Activated CD4-positive, alpha-beta memory T cell treated with anti-CD3 and anti-CD28 coated beads for 36 hours (primary cell): Measurements from ENCODE around the gene TNNI2. TPM values are rescaled to one million over a fixed set of nuclear protein-coding genes. Genes with fewer than 3 reads are reported as not detected.
"Not testable (repeated sequence)": the region's sequence is repeated elsewhere in the genome, so short reads cannot be mapped to it uniquely, and the experiment has no call there.

Experiments
- CTCF ChIA-PET: fragments of 350-600 bp; sonication (Branson Sonifier 250); formaldehyde crosslinking; loops from one replicate; lab custom pipeline; 2021; ENCODE audit warnings: antibody characterized with exemption, inconsistent platforms; lab: Charles Lee
- POLR2A ChIA-PET: fragments of 350-600 bp; sonication (Branson Sonifier 250); formaldehyde crosslinking; loops from one replicate; lab custom pipeline; 2021; ENCODE audit warnings: antibody characterized with exemption; lab: Charles Lee
- DNase-seq: peaks from one replicate; pipeline ENCODE4 v3.0.0-alpha.2; 2020
- H3K27ac Mint-ChIP-seq: one replicate; pipeline ENCODE4 v1.8.0; 2021; ENCODE audit warnings: mixed read lengths
- H3K27me3 Mint-ChIP-seq: one replicate; pipeline ENCODE4 v1.8.0; 2021; ENCODE audit warnings: mixed read lengths
- H3K36me3 Mint-ChIP-seq: one replicate; pipeline ENCODE4 v1.8.0; 2021; ENCODE audit warnings: mixed read lengths
- H3K4me1 Mint-ChIP-seq: one replicate; pipeline ENCODE4 v1.8.0; 2021; ENCODE audit warnings: low read depth, mixed read lengths
- H3K4me3 Mint-ChIP-seq: one replicate; pipeline ENCODE4 v1.8.0; 2021; ENCODE audit warnings: mild to moderate bottlenecking, mixed read lengths
- H3K9me3 Mint-ChIP-seq: one replicate; pipeline ENCODE4 v1.8.0; 2021; ENCODE audit warnings: mixed read lengths
- intact Hi-C: fragments of 100-400 bp; cut with micrococcal nuclease; formaldehyde crosslinking; loops from one replicate; pipeline ENCODE4 v1.15.1; 2023
- total RNA-seq, 2 experiments: library from RNA; stranded (reverse); gene quantifications; one replicate each; pipeline ENCODE4 v1.2.3, GENCODE V29; 2021

Gene TNNI2
- total RNA-seq, 2 experiments from 2014 or later = not detected

DNA sequence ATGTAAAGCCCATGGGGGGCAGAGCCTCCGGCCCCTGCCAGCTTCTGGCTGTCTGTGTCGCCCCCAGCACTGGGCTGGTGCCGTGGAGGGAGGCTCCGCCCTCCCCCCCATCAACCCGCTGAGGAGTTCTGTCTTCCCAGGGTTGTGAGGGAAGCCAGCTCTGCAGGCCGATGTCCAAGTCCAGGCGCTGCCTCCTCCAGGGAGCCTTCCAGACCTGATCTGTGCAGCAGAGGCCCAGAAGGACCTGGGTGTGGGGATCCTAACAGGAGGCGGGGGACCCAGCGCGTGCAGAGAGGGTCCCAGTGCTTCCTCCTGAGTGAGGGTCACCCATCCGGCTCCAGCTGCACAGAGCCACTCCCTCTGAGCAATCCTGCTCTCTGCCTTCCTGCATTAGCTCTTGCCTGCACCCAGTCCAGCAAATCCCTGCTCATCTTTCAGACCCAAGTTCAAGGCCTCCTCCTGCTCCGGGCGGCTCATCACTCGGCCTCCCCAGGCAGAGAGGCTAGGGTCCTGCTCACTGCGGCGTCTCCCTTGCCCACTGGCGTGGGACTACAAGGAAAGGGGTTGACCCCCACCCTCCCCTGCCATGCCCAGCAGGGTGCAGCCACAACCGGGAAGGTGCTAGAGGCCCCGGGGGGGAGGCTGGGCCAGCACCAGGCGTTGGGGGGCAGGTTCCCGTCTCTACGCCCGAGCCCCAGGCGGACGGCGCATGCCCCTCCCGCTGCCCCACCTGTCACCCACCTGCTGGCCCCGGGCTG, 36.5 kb downstream of the TNNI2 start:
- Mint-ChIP-seq H3K4me1 (peaks cover 23% of the 10 kb centered on the region), H3K4me3 (no peak overlapping the region)
- CTCF ChIA-PET = interaction anchor here (0.6 to 2.6 kb wide), 3 partner anchors 22 to 275 kb away, joined by 3 to 7 read pairs (median 4); partner anchors contain the start of gene LSP1

DNA sequence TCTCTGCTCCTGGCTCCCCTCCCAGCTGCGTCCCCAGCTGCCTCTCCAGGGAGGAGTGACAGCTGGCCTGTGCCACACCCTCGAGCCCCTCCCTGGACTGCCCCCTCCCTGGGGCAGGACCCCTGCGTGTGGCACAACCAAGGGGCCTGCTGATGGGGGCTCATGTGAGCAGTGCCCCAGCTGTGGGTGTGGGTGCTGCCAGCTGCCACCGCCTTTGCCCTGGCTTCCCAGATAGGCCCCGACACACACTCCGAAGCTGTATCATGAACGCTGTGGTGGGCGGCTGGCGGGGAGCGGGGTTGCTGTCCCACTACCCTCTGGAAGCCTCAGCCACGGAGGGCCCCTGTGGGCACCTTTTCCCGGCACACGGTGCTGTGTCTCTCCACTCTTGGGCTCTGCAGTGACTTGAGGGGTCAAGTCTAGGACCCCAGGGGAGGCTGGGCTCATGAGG, 37.1 kb downstream of the TNNI2 start:
- intact Hi-C loops, H3K36me3 Mint-ChIP-seq, H3K9me3 Mint-ChIP-seq, H3K4me3 Mint-ChIP-seq, H3K27me3 Mint-ChIP-seq, H3K27ac Mint-ChIP-seq, DNase-seq: not testable (repeated sequence)
- ChIA-PET CTCF (interaction anchor here (0.6 to 2.6 kb wide), 8 partner anchors 13 to 275 kb away, joined by 3 to 7 read pairs (median 4); partner anchors contain the start of gene LSP1), POLR2A (interaction anchor here (1.0 kb wide), 1 partner anchor 21 kb away, joined by 3 read pairs; no protein-coding TSS in a partner anchor)
- peaks cover 17% of the 10 kb centered on the region for H3K4me1 Mint-ChIP-seq

More for the DNA sequence above, 36.5 kb downstream of the TNNI2 start:
- DNase-seq = no peak
- H3K27ac Mint-ChIP-seq = no peak overlapping the region
- POLR2A ChIA-PET = no interaction called here
- no peaks in the 10 kb centered on the region for H3K36me3 Mint-ChIP-seq
- H3K27me3 Mint-ChIP-seq = no peaks in the 10 kb centered on the region
- intact Hi-C loops = no loop called here
- no peaks in the 10 kb centered on the region for H3K9me3 Mint-ChIP-seq

DNA sequence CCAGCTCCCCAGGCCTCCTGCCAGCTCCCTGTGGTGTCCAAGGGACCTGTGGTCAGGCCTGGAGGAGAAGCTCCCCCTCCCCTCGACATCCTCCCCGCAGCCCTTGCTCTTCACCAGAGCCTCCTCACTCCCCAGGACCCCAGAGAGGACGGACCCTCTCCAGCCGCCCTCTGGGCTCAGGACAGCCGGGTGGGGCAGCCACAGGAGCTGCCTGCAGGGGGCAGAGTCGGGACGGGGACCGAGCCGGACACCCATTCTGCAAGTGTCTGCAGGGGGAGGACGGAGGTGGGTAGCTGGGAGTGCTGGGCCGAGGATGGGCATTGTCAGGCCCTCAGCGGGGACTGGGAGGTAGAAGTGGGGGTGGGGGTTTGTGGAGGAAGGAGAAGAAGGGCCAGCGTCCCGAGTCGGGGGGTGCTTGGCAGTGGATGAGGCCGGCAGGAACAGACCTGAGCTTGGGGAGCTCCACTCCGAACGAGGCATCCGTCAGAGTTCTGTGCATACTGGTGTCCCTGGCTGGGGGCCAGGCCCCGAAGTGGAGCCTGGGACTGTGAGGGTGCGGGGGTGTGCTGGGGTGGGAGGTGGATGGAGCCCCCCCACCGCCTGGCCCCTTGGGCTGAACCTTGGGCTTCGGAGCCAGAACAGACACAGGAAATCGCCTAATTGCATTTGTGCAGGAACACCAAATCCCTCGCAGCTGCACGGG, 37.7 kb downstream of the TNNI2 start:
- intact Hi-C loops = no loop called here
- POLR2A ChIA-PET = interaction anchor here (1.0 kb wide), 1 partner anchor 22 kb away, joined by 3 read pairs; no protein-coding TSS in a partner anchor
- Mint-ChIP-seq H3K4me3 (no peak overlapping the region), H3K36me3 (no peaks in the 10 kb centered on the region), H3K4me1 (peaks cover 13% of the 10 kb centered on the region), H3K27ac (no peak overlapping the region), H3K27me3 (no peaks in the 10 kb centered on the region), H3K9me3 (no peaks in the 10 kb centered on the region)
- CTCF ChIA-PET = interaction anchor here (0.6 to 2.6 kb wide), 10 partner anchors 12 to 275 kb away, joined by 3 to 7 read pairs (median 4); partner anchors contain the start of gene LSP1
- no peak for DNase-seq

DNA sequence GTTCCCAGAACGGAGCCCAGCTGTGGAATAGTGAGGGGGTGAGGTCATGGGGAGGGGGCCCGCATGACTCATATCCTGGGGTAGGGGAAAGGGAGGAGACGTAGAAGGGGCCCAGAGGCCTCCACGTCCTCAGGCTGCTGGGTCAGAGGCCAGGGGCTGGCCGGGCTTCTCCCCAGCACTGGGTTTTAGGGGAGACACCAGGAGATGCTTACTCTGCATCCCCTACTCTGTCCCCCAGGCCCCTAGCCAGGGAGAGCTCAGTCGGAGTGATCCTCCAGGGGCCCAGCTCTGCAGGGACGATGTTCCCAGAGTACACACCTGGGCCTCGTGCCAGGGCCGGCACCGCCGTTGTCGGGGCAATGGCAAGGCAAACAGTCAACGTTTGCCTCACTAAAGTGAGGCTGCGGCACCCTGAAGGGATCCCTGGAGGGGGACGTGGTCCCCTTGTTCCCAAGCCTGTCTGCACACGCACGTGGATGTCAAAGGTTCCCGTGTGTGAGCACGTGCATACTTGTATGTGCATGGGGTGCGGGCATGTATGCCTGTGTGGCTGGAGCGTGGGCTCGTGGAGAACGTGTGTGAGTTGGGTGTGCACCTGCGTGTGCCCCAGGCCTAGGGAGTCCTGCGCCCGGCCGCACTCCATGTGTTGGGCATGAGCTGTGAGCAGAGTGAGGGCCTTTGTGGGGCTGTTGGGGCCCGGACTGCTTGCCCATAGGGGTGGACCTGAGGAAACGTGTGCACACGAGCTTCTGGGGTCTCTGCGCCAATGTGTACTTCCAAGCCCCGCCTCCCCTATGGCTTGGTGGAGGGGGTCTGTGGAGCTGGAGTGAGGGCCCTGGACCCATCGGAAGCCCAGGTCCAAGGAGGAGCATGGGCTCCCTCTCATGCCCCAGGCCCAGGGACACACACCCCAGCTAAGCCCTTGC, 38.7 kb downstream of the TNNI2 start:
- Mint-ChIP-seq H3K4me1 (peaks cover 7% of the 10 kb centered on the region), H3K36me3 (no peaks in the 10 kb centered on the region), H3K27me3 (no peaks in the 10 kb centered on the region), H3K27ac (no peak overlapping the region), H3K9me3 (no peaks in the 10 kb centered on the region), H3K4me3 (no peak overlapping the region)
- DNase-seq = no peak
- intact Hi-C loops = no loop called here
- ChIA-PET POLR2A (no interaction called here), CTCF (interaction anchor here (0.6 to 2.6 kb wide), 7 partner anchors 9 to 274 kb away, joined by 3 to 7 read pairs (median 4); partner anchors contain the start of gene LSP1)

DNA sequence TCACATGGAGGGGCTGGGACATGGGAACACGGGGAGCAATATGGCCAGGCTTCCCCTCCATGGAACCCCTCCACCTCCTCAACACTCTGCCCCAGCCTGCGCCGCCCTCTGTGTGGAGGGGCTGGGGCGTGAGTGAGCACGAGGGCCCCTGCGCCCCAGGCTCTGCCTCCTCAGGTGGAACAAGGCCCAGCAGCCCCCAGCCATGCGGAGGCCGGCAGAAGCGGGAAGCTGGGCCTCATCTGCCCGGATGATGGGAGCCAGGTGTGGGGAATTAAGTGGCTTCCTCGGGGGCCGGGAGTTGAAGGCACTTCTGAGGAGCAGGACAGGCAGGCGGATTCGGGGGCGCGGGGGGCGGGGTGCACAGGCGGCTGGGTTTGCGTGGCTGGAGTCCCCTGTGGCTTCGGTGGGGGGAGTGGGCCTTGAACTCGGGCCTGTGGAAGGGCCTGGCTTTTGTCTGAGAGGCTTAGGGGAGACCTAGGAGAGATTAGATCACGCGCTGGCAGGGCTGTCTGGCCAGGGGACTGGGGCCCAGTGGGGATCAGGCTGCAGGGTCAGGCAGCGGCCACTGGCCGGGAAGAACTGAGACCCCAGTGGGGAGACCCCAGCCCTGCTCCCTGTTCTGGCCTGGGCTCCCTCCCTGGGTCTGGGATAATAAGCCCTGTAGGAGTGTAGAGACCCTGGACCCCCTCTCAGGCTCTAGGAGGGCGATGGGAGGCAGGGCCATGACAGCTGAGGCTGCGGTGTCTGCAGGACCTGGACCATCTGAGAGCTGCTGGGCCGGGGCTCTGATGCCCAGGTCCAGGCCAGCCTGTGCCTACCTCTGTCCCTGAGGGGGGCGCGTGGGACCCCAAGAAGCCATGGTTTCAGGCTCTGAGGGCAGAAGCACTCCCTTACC, 39.6 kb downstream of the TNNI2 start:
- Mint-ChIP-seq H3K4me3 (no peak overlapping the region), H3K36me3 (no peaks in the 10 kb centered on the region), H3K9me3 (no peaks in the 10 kb centered on the region), H3K27ac (no peak overlapping the region), H3K4me1 (peaks cover 5% of the 10 kb centered on the region), H3K27me3 (no peaks in the 10 kb centered on the region)
- no peak for DNase-seq
- intact Hi-C loops = no loop called here
- POLR2A ChIA-PET = no interaction called here
- CTCF ChIA-PET = interaction anchor here (0.6 to 1.7 kb wide), 4 partner anchors 10 to 273 kb away, joined by 3 to 5 read pairs (median 3); no protein-coding TSS in a partner anchor

DNA sequence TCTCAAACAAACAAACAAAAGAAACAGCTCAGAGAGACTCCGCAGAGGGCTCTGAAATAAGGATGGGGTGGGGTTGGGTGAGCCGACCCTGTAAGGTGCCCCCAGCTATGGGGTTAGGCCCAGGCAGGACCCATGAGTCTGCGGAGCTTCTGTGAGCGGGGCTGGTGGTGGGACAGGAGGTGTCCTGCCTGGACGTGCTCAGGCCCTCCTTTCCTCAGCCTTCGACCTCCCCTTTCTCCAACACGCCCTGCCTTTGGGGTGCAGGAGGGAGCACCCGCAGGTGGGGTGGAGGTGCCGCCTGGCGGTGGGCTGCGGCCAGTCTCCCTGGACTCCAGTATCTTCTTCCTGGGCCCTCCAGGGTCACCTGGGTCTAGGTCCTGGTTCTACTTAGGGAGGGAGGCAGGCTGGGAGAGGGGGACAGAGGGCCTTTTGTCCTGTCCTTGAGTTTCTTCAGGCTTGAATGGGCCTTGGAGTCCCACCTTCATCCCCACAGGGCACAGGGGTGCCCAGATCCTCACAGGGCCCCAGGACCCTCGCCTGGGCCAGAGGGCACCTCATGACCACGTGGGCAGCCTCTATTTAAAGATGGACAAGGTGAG, 40.7 kb downstream of the TNNI2 start:
- CTCF ChIA-PET = interaction anchor here (1.0 to 1.7 kb wide), 2 partner anchors 29 to 272 kb away, joined by 3 to 5 read pairs; no protein-coding TSS in a partner anchor
- no peaks in the 10 kb centered on the region for H3K36me3 Mint-ChIP-seq
- no peak overlapping the region for H3K4me3 Mint-ChIP-seq
- intact Hi-C loops = no loop called here
- H3K27ac Mint-ChIP-seq = no peak overlapping the region
- no peaks in the 10 kb centered on the region for H3K9me3 Mint-ChIP-seq
- H3K27me3 Mint-ChIP-seq = no peaks in the 10 kb centered on the region
- POLR2A ChIA-PET = no interaction called here
- DNase-seq = no peak
- H3K4me1 Mint-ChIP-seq = peaks cover 5% of the 10 kb centered on the region

DNA sequence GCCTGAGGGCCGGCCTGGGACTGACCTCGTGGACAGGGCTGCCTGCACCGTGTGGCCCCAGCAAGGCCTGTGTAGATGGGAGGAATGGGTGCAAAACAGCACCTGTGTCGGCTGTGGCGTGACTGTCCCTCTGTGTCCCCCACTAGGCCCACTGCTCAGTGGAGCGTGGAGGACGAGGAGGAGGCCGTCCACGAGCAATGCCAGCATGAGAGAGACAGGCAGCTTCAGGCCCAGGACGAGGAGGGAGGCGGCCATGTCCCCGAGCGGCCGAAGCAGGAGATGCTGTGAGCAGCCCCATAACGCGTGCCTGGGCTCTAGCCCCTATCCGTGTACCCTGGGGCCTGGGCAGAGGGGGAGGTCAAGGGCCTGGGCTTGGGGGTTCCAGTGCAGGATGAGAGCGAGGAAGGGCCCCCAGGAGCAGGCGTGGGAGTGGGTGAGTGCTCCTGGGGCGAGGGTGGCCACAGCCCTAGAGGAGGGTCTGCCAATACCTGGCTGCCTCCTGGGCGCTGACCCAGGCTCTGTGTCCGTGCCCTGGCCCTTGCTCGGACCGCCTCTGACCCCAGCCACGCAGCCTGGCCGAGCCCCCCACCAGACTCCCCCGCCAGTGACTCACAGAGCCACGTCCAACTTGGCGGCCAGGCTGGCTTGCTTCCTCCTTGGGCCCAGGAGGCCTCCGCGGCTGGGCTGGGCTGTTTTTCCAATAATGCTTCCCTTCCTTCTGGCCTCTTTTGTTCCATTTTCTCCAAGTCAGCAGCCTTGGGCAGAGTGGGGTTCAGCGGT, 41.4 kb downstream of the TNNI2 start:
- Mint-ChIP-seq H3K27me3 (no peaks in the 10 kb centered on the region), H3K4me3 (no peak overlapping the region), H3K27ac (no peak overlapping the region), H3K36me3 (no peaks in the 10 kb centered on the region), H3K4me1 (peaks cover 5% of the 10 kb centered on the region), H3K9me3 (no peaks in the 10 kb centered on the region)
- intact Hi-C loops = loop anchor here (5.0 kb wide), 1 partner anchor 37 kb away; the partner anchor contains the start of gene TNNT3
- ChIA-PET POLR2A (no interaction called here), CTCF (interaction anchor here (1.7 kb wide), 1 partner anchor 271 kb away, joined by 5 read pairs; no protein-coding TSS in a partner anchor)
- DNase-seq = no peak

DNA sequence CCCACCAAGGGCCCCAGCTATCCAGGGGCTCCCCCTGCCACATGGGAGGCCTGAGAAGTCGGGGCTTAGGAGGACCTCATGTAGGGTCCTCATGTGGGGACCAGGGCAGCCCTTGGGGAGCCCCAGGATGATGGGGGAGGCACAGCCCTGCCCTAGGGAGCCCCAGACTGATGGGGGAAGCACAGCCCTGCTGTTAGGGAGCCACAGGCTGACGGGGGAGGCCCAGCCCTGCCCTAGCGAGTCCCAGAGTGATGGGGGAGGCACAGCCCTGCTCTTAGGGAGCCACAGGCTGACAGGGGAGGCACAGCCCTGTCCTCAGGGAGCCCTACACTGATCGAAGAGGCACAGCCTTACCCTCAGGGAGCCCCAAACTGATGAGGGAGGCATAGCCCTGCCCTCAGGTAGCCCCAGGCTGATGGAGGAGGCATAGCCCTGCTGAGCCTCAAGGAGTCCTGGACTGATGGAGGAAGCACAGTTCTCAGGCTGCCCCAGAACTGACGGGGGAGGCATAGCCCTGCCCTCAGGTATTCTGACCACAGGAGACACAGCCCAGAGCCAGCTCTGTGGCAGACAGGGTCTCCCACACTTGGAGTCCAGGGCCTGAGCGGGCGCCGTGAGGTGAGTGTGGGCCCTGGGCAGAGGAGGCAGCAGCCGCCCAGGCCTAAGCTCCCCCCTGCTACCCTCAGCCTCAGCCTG, 42.1 kb downstream of the TNNI2 start:
- H3K27ac Mint-ChIP-seq = no peak overlapping the region
- no peak for DNase-seq
- H3K4me1 Mint-ChIP-seq = peaks cover 2% of the 10 kb centered on the region
- H3K9me3 Mint-ChIP-seq = no peaks in the 10 kb centered on the region
- H3K4me3 Mint-ChIP-seq = no peak overlapping the region
- no peaks in the 10 kb centered on the region for H3K27me3 Mint-ChIP-seq
- no peaks in the 10 kb centered on the region for H3K36me3 Mint-ChIP-seq
- POLR2A ChIA-PET = no interaction called here
- CTCF ChIA-PET = interaction anchor here (0.5 to 3.4 kb wide), 3 partner anchors 31 to 272 kb away, joined by 3 to 78 read pairs (median 19); no protein-coding TSS in a partner anchor
- intact Hi-C loops = loop anchor here (5.0 kb wide), 1 partner anchor 36 kb away; the partner anchor contains the start of gene TNNT3
